DMS79 (cell line): Measurements from ENCODE around the gene THBS4.

Source experiments
- DNase-seq: peaks from one replicate; lab custom pipeline; 2025; lab: John Stamatoyannopoulos, UW

Gene THBS4

GRCh38 chr5:80116465-80116864 lies 81.3 kb downstream of the THBS4 start:
- no peak for DNase-seq

GRCh38 chr5:80117446-80117845 lies 82.3 kb downstream of the THBS4 start:
- no peak for DNase-seq

- DNase-seq, result no peak
These were observed 84.2 kb downstream of the THBS4 start for GRCh38 chr5:80119372-80119771.

GRCh38 chr5:80122579-80122978 lies 87.4 kb downstream of the THBS4 start:
- no peak for DNase-seq

GRCh38 chr5:80124121-80124918 lies 89.2 kb downstream of the THBS4 start:
- DNase-seq, result no peak

GRCh38 chr5:80125022-80125961 lies 90.1 kb downstream of the THBS4 start:
- DNase-seq, result no peak

- DNase-seq, result no peak
These were observed 90.9 kb downstream of the THBS4 start for GRCh38 chr5:80125962-80126480.

- no peak for DNase-seq
These were observed 92.0 kb downstream of the THBS4 start for GRCh38 chr5:80127116-80127552.

GRCh38 chr5:80128141-80128540 lies 93.0 kb downstream of the THBS4 start:
- DNase-seq, result no peak

- DNase-seq, result no peak
These were observed 94.0 kb downstream of the THBS4 start for GRCh38 chr5:80129146-80129545.
